Measurements from ENCODE around the gene PCDHB7.
"Not testable (repeated sequence)": the region's sequence is repeated elsewhere in the genome, so short reads cannot be mapped to it uniquely, and the experiment has no call there.

The PCDHB7 gene

DNA sequence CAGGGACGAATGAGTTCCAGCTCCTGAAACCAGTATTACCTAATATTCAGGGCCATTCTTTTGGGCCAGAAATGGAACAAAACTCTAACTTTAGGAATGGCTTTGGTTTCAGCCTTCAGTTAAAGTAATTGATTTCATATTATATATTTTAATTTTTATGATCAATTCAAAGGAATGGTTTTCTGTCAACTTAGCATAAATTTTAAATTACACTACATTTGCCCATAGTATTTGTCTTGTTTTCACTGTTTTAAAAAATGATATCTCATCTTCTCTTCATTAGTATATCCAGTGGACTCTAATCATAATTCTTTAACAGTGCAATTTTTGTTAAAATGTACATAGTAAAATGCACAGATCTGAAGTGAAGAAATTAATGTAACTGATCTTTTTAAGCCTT is 7.9 kb downstream of the PCDHB7 start:
- DNase-seq (ENCODE audit: low read depth) = no peak

DNA sequence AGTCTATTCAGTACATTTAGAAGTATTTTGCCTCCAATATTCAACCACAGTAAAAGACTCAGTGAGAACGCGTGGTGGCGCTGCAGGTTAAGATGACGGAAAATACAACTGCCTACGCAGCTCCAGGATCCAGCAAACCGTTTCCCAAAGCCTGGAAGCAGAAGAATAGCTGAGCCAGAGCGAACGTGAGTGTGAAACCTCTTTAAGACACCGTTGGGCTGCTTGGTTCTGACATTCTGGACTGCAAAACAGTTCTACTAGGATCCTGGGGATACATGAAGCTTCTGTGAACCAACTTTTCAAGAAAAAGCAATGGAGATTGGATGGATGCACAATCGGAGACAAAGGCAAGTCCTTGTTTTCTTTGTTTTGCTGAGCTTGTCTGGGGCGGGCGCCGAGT is 9.8 kb downstream of the PCDHB7 start, which contains the start of gene PCDHB16:
Gene PCDHB16 (plus strand): TSS at position 140 of the 400 bp plus-strand sequence. CDS start 173 bp downstream, at position 313.
- peak; percentile 5 for DNase-seq (ENCODE audit: low read depth)

DNA sequence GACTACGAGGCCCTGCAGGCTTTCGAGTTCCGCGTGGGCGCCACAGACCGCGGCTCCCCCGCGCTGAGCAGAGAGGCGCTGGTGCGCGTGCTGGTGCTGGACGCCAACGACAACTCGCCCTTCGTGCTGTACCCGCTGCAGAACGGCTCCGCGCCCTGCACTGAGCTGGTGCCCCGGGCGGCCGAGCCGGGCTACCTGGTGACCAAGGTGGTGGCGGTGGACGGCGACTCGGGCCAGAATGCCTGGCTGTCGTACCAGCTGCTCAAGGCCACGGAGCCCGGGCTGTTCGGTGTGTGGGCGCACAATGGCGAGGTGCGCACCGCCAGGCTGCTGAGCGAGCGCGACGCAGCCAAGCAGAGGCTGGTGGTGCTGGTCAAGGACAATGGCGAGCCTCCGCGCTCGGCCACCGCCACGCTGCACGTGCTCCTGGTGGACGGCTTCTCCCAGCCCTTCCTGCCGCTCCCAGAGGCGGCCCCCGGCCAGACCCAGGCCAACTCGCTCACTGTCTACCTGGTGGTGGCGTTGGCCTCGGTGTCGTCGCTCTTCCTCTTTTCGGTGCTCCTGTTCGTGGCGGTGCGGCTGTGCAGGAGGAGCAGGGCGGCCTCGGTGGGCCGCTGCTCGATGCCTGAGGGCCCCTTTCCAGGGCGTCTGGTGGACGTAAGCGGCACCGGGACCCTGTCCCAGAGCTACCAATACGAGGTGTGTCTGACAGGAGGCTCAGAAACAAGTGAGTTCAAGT is 11.8 kb downstream of the PCDHB7 start:
- DNase-seq (ENCODE audit: low read depth) = not testable (repeated sequence)

DNA sequence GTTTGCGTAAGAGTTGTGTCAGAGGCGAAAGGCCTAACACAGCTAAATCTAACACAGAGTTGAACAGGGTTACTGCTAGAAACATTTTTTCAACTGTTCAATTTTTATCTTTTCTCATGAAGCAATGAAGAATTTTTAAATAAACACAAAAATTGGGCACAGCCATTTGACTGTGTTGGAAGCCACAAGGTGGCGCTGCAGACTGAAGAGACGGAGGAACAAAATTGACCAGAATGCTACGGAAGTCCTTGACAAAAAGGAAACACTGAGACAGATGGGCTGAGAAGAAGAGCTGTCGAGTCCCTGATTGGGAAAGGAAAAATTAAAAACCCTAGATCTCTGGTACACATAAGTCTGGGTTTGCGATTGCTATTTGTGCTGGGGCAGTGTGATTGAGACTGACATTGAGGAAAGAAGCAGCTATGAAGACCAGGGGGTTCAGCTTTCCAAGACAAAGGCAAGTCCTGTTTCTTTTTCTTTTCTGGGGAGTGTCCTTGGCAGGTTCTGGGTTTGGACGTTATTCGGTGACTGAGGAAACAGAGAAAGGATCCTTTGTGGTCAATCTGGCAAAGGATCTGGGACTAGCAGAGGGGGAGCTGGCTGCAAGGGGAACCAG is 14.6 kb downstream of the PCDHB7 start, which contains the start of gene PCDHB9:
Gene PCDHB9 (plus strand): TSS at position 265 of the 616 bp plus-strand sequence. CDS start 158 bp downstream, at position 423.
- peak; percentile 18 for DNase-seq (ENCODE audit: low read depth)

DNA sequence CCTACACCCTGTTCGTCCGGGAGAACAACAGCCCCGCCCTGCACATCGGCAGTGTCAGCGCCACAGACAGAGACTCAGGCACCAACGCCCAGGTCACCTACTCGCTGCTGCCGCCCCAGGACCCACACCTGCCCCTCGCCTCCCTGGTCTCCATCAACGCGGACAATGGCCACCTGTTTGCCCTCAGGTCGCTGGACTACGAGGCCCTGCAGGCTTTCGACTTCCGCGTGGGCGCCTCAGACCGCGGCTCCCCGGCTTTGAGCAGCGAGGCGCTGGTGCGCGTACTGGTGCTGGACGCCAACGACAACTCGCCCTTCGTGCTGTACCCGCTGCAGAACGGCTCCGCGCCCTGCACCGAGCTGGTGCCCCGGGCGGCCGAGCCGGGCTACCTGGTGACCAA is 16.2 kb downstream of the PCDHB7 start:
- DNase-seq (ENCODE audit: low read depth) = not testable (repeated sequence)

DNA sequence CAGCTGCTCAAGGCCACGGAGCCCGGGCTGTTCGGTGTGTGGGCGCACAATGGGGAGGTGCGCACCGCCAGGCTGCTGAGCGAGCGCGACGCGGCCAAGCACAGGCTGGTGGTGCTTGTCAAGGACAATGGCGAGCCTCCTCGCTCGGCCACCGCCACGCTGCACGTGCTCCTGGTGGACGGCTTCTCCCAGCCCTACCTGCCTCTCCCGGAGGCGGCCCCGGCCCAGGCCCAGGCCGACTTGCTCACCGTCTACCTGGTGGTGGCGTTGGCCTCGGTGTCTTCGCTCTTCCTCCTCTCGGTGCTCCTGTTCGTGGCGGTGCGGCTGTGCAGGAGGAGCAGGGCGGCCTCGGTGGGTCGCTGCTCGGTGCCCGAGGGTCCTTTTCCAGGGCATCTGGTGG is 16.7 kb downstream of the PCDHB7 start:
- DNase-seq (ENCODE audit: low read depth) = not testable (repeated sequence)

DNA sequence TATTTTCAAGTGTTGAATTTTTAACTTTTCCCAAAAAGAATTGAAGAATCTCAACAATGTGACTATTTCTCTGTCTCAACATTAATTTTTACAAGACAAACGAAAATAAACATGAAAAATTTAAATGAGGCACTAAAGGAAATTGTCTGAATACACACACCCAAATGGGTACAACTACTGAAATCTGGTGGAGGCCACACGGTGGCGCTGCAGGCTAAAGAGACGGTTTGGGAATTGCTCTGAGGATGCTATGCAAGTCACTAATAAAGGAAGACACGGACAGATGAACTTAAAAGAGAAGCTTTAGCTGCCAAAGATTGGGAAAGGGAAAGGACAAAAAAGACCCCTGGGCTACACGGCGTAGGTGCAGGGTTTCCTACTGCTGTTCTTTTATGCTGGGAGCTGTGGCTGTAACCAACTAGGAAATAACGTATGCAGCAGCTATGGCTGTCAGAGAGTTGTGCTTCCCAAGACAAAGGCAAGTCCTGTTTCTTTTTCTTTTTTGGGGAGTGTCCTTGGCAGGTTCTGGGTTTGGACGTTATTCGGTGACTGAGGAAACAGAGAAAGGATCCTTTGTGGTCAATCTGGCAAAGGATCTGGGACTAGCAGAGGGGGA is 19.8 kb downstream of the PCDHB7 start, which contains the start of gene PCDHB10:
Gene PCDHB10 (plus strand): TSS at position 244 of the 616 bp plus-strand sequence. CDS start 200 bp downstream, at position 444.
- peak; percentile 15 for DNase-seq (ENCODE audit: low read depth)

DNA sequence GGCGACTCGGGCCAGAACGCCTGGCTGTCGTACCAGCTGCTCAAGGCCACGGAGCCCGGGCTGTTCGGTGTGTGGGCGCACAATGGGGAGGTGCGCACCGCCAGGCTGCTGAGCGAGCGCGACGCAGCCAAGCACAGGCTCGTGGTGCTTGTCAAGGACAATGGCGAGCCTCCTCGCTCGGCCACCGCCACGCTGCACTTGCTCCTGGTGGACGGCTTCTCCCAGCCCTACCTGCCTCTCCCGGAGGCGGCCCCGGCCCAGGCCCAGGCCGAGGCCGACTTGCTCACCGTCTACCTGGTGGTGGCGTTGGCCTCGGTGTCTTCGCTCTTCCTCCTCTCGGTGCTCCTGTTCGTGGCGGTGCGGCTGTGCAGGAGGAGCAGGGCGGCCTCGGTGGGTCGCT is 21.9 kb downstream of the PCDHB7 start:
- DNase-seq (ENCODE audit: low read depth) = not testable (repeated sequence)

DNA sequence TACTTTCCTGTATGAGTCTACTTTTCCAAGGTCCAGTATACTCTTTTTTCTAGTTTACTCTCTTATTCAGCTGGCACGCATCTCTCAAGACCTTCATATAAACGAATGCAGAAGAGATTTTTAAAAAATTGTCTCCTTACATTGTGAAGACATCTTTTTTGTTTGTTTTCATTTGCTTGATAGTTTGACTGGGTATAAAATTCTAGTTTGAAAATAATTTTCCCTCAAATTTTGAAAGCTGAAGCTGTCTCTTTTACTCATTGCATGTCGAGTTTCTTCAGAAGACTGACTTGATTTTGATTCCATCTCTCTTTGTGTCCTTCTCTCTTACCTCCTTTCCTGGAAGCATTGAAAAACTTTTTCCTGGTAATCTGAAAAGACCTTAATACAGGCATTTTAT is 23.9 kb downstream of the PCDHB7 start:
- DNase-seq (ENCODE audit: low read depth) = no peak

DNA sequence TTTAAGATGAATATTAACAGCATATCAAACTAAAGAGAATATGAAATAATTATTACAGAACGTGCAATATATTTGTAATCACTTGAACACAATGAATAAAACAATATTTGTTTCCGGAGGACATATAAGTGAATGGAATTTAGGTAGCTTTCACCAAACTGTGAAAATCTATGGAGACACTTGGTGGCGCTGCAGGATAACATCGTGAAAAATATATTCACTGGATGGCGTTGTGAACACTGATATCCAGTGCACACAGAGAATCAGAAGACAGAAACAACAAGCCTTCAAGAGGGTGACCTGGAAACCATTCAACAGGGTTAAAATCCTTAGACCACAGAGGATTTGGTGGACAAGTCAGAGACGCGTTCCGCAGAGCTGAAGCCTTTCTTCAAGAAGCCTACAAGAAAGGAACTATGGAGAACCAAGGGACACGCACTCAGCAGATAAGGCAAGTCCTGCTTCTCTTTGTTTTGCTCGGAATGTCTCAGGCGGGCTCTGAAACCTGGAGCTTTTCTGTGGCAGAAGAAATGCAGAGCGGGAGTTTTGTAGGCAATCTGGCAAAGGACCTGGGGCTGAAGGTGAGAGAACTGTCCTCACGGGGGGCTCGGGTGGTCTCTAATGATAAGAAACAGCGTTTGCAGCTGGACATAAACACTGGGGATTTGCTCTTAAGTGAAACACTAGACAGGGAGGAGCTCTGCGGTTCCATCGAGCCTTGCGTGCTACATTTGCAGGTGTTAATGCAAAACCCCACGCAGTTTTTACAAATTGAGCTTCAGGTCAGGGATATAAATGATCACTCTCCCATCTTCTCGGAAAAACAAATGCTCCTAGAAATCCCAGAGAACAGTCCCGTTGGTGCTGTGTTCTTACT is 27.2 kb downstream of the PCDHB7 start, which contains the start of gene PCDHB11:
Gene PCDHB11 (plus strand): TSS at position 269 of the 877 bp plus-strand sequence. CDS start 148 bp downstream, at position 417.
- no peak for DNase-seq (ENCODE audit: low read depth)

DNA sequence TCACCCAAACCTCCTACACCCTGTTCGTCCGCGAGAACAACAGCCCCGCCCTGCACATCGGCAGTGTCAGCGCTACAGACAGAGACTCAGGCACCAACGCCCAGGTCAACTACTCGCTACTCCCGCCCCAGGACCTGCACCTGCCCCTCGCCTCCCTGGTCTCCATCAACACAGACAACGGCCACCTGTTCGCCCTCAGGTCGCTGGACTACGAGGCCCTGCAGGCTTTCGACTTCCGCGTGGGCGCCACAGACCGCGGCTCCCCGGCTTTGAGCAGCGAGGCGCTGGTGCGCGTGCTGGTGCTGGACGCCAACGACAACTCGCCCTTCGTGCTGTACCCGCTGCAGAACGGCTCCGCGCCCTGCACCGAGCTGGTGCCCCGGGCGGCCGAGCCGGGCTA is 28.7 kb downstream of the PCDHB7 start:
- DNase-seq (ENCODE audit: low read depth) = not testable (repeated sequence)

DNA sequence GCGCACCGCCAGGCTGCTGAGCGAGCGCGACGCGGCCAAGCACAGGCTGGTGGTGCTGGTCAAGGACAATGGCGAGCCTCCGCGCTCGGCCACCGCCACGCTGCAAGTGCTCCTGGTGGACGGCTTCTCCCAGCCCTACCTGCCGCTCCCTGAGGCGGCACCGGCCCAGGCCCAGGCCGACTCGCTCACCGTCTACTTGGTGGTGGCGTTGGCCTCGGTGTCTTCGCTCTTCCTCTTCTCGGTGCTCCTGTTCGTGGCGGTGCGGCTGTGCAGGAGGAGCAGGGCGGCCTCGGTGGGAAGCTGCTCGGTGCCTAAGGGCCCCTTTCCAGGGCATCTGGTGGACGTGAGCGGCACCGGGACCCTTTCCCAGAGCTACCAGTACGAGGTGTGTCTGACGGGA is 29.2 kb downstream of the PCDHB7 start:
- not testable (repeated sequence) for DNase-seq (ENCODE audit: low read depth)

DNA sequence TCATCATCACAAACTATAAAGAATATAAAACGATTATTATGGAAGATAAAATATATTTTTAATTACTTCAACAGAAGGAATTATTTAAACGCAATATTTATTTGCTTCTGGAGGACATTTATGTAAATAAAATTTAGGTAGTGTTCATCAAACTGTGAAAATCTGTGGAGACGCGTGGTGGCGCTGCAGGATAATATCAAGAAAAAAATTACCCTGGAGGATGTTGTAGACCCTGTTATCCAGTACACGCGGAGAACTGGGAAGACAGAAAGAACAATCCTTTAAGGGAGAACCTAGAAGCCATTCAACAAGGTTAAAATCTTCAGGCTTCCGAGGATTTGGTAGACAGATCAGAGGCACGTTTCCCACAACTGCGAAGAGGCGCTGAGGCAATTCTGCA is 36.0 kb downstream of the PCDHB7 start, which contains the start of gene PCDHB12:
Gene PCDHB12 (plus strand): TSS at position 242 of the 400 bp plus-strand sequence. CDS start 189 bp downstream, outside the sequence.
- DNase-seq (ENCODE audit: low read depth) = no peak

DNA sequence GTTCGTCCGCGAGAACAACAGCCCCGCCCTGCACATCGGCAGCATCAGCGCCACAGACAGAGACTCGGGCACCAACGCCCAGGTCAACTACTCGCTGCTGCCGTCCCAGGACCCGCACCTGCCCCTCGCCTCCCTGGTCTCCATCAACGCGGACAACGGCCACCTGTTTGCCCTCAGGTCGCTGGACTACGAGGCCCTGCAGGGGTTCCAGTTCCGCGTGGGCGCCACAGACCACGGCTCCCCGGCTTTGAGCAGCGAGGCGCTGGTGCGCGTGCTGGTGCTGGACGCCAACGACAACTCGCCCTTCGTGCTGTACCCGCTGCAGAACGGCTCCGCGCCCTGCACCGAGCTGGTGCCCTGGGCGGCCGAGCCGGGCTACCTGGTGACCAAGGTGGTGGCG is 37.8 kb downstream of the PCDHB7 start:
- not testable (repeated sequence) for DNase-seq (ENCODE audit: low read depth)

DNA sequence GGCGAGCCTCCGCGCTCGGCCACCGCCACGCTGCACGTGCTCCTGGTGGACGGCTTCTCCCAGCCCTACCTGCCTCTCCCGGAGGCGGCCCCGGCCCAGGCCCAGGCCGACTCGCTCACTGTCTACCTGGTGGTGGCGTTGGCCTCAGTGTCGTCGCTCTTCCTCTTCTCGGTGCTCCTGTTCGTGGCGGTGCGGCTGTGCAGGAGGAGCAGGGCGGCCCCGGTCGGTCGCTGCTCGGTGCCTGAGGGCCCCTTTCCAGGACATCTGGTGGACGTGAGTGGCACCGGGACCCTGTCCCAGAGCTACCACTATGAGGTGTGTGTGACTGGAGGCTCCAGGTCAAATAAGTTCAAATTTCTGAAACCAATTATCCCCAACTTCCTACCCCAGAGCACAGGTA is 38.4 kb downstream of the PCDHB7 start:
- DNase-seq (ENCODE audit: low read depth) = not testable (repeated sequence)

DNA sequence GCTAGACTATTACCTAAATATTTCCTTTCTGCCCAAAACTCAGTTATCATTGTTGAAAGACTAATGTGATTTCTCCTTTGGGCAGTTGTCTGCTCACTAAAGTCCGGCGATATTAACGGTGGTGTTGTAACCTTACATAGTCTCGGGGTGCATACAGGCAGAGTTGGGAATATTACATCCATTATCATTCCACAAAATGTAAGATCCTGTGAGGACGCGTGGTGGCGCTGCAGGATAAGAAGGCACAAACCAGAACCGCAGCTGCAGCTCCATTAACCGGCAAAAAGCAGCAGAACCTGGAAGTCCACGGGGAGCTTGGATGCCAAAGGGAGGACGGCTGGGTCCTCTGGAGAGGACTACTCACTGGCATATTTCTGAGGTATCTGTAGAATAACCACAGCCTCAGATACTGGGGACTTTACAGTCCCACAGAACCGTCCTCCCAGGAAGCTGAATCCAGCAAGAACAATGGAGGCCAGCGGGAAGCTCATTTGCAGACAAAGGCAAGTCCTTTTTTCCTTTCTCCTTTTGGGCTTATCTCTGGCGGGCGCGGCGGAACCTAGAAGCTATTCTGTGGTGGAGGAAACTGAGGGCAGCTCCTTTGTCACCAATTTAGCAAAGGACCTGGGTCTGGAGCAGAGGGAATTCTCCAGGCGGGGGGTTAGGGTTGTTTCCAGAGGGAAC is 41.4 kb downstream of the PCDHB7 start, which contains the start of gene PCDHB13:
Gene PCDHB13 (plus strand): TSS at position 264 of the 684 bp plus-strand sequence. CDS start 205 bp downstream, at position 469.
- peak; percentile 25 for DNase-seq (ENCODE audit: low read depth)

DNA sequence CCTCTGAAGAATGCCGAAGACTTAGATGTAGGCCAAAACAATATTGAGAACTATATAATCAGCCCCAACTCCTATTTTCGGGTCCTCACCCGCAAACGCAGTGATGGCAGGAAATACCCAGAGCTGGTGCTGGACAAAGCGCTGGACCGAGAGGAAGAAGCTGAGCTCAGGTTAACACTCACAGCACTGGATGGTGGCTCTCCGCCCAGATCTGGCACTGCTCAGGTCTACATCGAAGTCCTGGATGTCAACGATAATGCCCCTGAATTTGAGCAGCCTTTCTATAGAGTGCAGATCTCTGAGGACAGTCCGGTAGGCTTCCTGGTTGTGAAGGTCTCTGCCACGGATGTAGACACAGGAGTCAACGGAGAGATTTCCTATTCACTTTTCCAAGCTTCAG is 42.1 kb downstream of the PCDHB7 start:
- DNase-seq (ENCODE audit: low read depth) = not testable (repeated sequence)

DNA sequence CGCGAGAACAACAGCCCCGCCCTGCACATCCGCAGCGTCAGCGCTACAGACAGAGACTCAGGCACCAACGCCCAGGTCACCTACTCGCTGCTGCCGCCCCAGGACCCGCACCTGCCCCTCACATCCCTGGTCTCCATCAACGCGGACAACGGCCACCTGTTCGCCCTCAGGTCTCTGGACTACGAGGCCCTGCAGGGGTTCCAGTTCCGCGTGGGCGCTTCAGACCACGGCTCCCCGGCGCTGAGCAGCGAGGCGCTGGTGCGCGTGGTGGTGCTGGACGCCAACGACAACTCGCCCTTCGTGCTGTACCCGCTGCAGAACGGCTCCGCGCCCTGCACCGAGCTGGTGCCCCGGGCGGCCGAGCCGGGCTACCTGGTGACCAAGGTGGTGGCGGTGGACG is 43.1 kb downstream of the PCDHB7 start:
- not testable (repeated sequence) for DNase-seq (ENCODE audit: low read depth)

DNA sequence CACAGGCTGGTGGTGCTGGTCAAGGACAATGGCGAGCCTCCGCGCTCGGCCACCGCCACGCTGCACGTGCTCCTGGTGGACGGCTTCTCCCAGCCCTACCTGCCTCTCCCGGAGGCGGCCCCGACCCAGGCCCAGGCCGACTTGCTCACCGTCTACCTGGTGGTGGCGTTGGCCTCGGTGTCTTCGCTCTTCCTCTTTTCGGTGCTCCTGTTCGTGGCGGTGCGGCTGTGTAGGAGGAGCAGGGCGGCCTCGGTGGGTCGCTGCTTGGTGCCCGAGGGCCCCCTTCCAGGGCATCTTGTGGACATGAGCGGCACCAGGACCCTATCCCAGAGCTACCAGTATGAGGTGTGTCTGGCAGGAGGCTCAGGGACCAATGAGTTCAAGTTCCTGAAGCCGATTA is 43.6 kb downstream of the PCDHB7 start:
- DNase-seq (ENCODE audit: low read depth) = not testable (repeated sequence)

DNA sequence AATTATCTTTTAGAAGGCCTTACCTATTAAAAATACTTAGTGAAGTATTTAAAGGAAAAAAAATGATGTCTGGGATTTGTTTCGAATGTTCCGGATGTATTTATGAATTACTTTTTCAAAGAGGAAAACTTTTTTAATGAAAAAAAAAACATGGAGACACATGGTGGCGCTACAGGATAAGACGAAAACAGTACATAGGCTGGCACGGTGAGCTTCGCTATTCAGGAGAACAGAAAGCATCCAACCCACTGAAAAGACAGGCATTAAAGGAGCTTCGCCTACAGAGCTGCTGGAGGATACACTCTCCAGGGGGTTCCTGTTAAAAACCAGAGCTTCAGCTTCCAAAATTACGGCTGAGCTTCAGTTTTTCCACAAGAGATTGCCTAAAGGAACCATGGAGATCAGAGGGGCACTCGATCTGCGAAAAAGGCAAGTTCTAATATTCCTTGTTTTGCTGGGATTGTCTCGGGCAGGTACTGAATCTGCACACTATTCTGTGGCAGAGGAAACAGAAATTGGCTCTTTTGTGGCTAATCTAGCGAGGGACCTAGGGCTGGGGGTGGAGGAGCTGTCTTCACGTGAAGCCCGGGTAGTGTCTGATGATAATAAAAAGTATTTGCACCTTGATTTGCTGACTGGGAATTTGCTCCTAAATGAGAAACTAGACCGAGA is 50.8 kb downstream of the PCDHB7 start, which contains the start of gene PCDHB14:
Gene PCDHB14 (plus strand): TSS at position 232 of the 672 bp plus-strand sequence. CDS start 163 bp downstream, at position 395.
- DNase-seq (ENCODE audit: low read depth) = peak; percentile 28

Measured in iris pigment epithelial cell (primary cell).